HAP-1 (cell line): ENCODE data around the gene FAM167B.
A peak's percentile ranks its signal among the peaks of the same experiment; 100 is the strongest.

ENCODE experiments used
- DNase-seq, 2 experiments: peaks; one replicate each; pipeline ENCODE4 v3.0.0-alpha.2; 2016 to 2020; ENCODE audit warnings: low spot score in 2 of 2
- H3K27me3 ChIP-seq: fragments of 250-450 bp; sonication (Bioruptor Pico); 2 replicates; pipeline ENCODE4 v1.5.1; 2020; ENCODE audit warnings: low read depth, mild to moderate bottlenecking, moderate library complexity
- H3K36me3 ChIP-seq: fragments of 250-450 bp; sonication (Bioruptor Pico); replicated peaks from 2 replicates; pipeline ENCODE4 v1.5.1; 2020; ENCODE audit warnings: mild to moderate bottlenecking
- H3K4me1 ChIP-seq: fragments of 250-450 bp; sonication (Bioruptor Pico); 2 replicates; pipeline ENCODE4 v1.5.1; 2020; ENCODE audit warnings: mild to moderate bottlenecking
- H3K4me3 ChIP-seq: fragments of 250-450 bp; sonication (Bioruptor Pico); 2 replicates; pipeline ENCODE4 v1.5.1; 2020; ENCODE audit warnings: mild to moderate bottlenecking, moderate library complexity
- H3K9me3 ChIP-seq: fragments of 250-450 bp; sonication (Bioruptor Pico); 2 replicates; pipeline ENCODE4 v1.5.1; 2020; ENCODE audit warnings: mild to moderate bottlenecking, moderate library complexity
- in situ Hi-C: fragments of 300-500 bp; cut with MboI; formaldehyde crosslinking; loops from 3 replicates; pipeline ENCODE4 v1.14.3; 2020; ENCODE audit warnings: low sequenced_read_pairs, inconsistent platforms, mixed read lengths

FAM167B gene

GRCh38 chr1:32215629-32216480, 31.2 kb upstream of the FAM167B start:
- Histone ChIP-seq H3K4me3 (no peak overlapping the region), H3K27me3 (no peaks in the 10 kb centered on the region), H3K9me3 (no peaks in the 10 kb centered on the region), H3K36me3 (peaks cover 25% of the 10 kb centered on the region), H3K4me1 (no peaks in the 10 kb centered on the region)
- in situ Hi-C loops: no loop called here
- peak; percentile 44 to 75 for DNase-seq

GRCh38 chr1:32216566-32216965, 30.5 kb upstream of the FAM167B start:
- DNase-seq: no peak
- in situ Hi-C loops: no loop called here
- Histone ChIP-seq H3K36me3 (peaks cover 25% of the 10 kb centered on the region), H3K9me3 (no peaks in the 10 kb centered on the region), H3K4me1 (peaks cover 3% of the 10 kb centered on the region; the same call in 1 of the 2 replicates), H3K27me3 (no peaks in the 10 kb centered on the region), H3K4me3 (no peak overlapping the region)

- in situ Hi-C loops: no loop called here
- Histone ChIP-seq H3K4me3 (no peak overlapping the region), H3K4me1 (peaks cover 3% of the 10 kb centered on the region), H3K27me3 (no peaks in the 10 kb centered on the region), H3K36me3 (peaks cover 32% of the 10 kb centered on the region), H3K9me3 (no peaks in the 10 kb centered on the region)
- DNase-seq: no peak
These were observed 28.0 kb upstream of the FAM167B start for GRCh38 chr1:32219022-32219421.

GRCh38 chr1:32220746-32221580, 26.1 kb upstream of the FAM167B start:
- Histone ChIP-seq H3K9me3 (no peaks in the 10 kb centered on the region), H3K4me1 (peaks cover 3% of the 10 kb centered on the region), H3K36me3 (peaks cover 38% of the 10 kb centered on the region), H3K27me3 (no peaks in the 10 kb centered on the region), H3K4me3 (peak overlapping the region; percentile 97)
- no peak for DNase-seq
- in situ Hi-C loops: no loop called here

- in situ Hi-C loops: no loop called here
- H3K4me1 ChIP-seq: peaks cover 3% of the 10 kb centered on the region
- peaks cover 39% of the 10 kb centered on the region for H3K36me3 ChIP-seq
- H3K27me3 ChIP-seq: no peaks in the 10 kb centered on the region
- H3K4me3 ChIP-seq: peak overlapping the region; percentile 97
- no peaks in the 10 kb centered on the region for H3K9me3 ChIP-seq
- no peak for DNase-seq
These were observed 25.4 kb upstream of the FAM167B start for GRCh38 chr1:32221581-32221979.

- peaks cover 33% of the 10 kb centered on the region for H3K36me3 ChIP-seq
- peak; percentile 88 to 94 for DNase-seq
- peak within 1 kb of the TSS; percentile 97 for H3K4me3 ChIP-seq
- H3K9me3 ChIP-seq: no peaks in the 10 kb centered on the region
- in situ Hi-C loops: no loop called here
- H3K27me3 ChIP-seq: no peaks in the 10 kb centered on the region
- H3K4me1 ChIP-seq: peaks cover 3% of the 10 kb centered on the region
These were observed 24.9 kb upstream of the FAM167B start, which contains the start of the genes EIF3I and TMEM234 for GRCh38 chr1:32221980-32222755. Gene EIF3I (plus strand): TSS chr1:32222407. CDS start chr1:32222442, 35 bp downstream. Gene TMEM234 (minus strand): TSS chr1:32222353. CDS start chr1:32222322, 31 bp downstream.

- Histone ChIP-seq H3K4me3 (peak overlapping the region; percentile 97; the same call in 1 of the 2 replicates), H3K9me3 (no peaks in the 10 kb centered on the region), H3K27me3 (no peaks in the 10 kb centered on the region), H3K36me3 (peaks cover 44% of the 10 kb centered on the region), H3K4me1 (peaks cover 3% of the 10 kb centered on the region)
- no peak for DNase-seq
- in situ Hi-C loops: no loop called here
These were observed 23.3 kb upstream of the FAM167B start for GRCh38 chr1:32223683-32224082.

- H3K27me3 ChIP-seq: no peaks in the 10 kb centered on the region
- in situ Hi-C loops: no loop called here
- H3K4me1 ChIP-seq: peaks cover 3% of the 10 kb centered on the region
- H3K9me3 ChIP-seq: no peaks in the 10 kb centered on the region
- no peak overlapping the region for H3K4me3 ChIP-seq
- peaks cover 50% of the 10 kb centered on the region for H3K36me3 ChIP-seq
- DNase-seq: no peak
These were observed 22.7 kb upstream of the FAM167B start for GRCh38 chr1:32224285-32224684.

GRCh38 chr1:32228771-32229170, 18.3 kb upstream of the FAM167B start:
- Histone ChIP-seq H3K4me1 (no peaks in the 10 kb centered on the region), H3K36me3 (peaks cover 70% of the 10 kb centered on the region), H3K4me3 (no peak overlapping the region), H3K27me3 (no peaks in the 10 kb centered on the region), H3K9me3 (no peaks in the 10 kb centered on the region)
- in situ Hi-C loops: no loop called here
- no peak for DNase-seq

- Histone ChIP-seq H3K27me3 (no peaks in the 10 kb centered on the region), H3K4me1 (no peaks in the 10 kb centered on the region), H3K36me3 (peaks cover 46% of the 10 kb centered on the region), H3K9me3 (no peaks in the 10 kb centered on the region), H3K4me3 (no peak overlapping the region)
- DNase-seq: no peak
- in situ Hi-C loops: no loop called here
These were observed 15.1 kb upstream of the FAM167B start for GRCh38 chr1:32231843-32232432.

GRCh38 chr1:32232558-32233304, 14.3 kb upstream of the FAM167B start:
- H3K36me3 ChIP-seq: peaks cover 40% of the 10 kb centered on the region
- no peak for DNase-seq
- no peaks in the 10 kb centered on the region for H3K27me3 ChIP-seq
- H3K4me1 ChIP-seq: no peaks in the 10 kb centered on the region
- no peak overlapping the region for H3K4me3 ChIP-seq
- no peaks in the 10 kb centered on the region for H3K9me3 ChIP-seq
- in situ Hi-C loops: no loop called here

- no peak for DNase-seq
- Histone ChIP-seq H3K27me3 (no peaks in the 10 kb centered on the region), H3K4me3 (no peak overlapping the region), H3K4me1 (no peaks in the 10 kb centered on the region), H3K9me3 (no peaks in the 10 kb centered on the region), H3K36me3 (peaks cover 22% of the 10 kb centered on the region)
- in situ Hi-C loops: no loop called here
These were observed 12.2 kb upstream of the FAM167B start for GRCh38 chr1:32234792-32235191.
